H1 (cell line): ENCODE results near the gene URAD. TPM values are rescaled to one million over a fixed set of nuclear protein-coding genes. Genes with fewer than 3 reads are reported as not detected.

Source experiments
- CTCF ChIA-PET: fragments of 300-600 bp; sonication (Branson Sonifier 250); formaldehyde crosslinking; loops from one replicate; lab custom pipeline; 2021; ENCODE audit not compliant: partially characterized antibody; lab: Charles Lee
- POLR2A ChIA-PET: fragments of 300-600 bp; sonication (Branson Sonifier 250); formaldehyde crosslinking; loops from one replicate; lab custom pipeline; 2021; ENCODE audit warnings: inconsistent platforms; ENCODE audit not compliant: partially characterized antibody; lab: Charles Lee
- DNase-seq, 2 experiments: peaks; one replicate each; pipeline versions ENCODE4 v3.0.0 to v3.0.0-alpha.2; 2010 to 2022; ENCODE audit warnings: low spot score in 2 of 2, low read depth in 1 of 2, mixed read lengths in 1 of 2
- FAIRE-seq: peaks from 2 replicates; lab custom pipeline; 2011; peaks lifted over from hg19 to GRCh38; lab: Jason Lieb, UNC
- H2AFZ ChIP-seq: 2 replicates; pipeline ENCODE4 v1.8.1; 2012; ENCODE audit warnings: low read length, inconsistent platforms
- H2AK5ac ChIP-seq: 2 replicates; pipeline ENCODE4 v1.6.1; 2013; ENCODE audit warnings: low read depth, low read length
- H2BK120ac ChIP-seq: replicated peaks from 2 replicates; pipeline ENCODE3; 2013; ENCODE audit warnings: low read depth, low read length, inconsistent platforms
- H2BK12ac ChIP-seq: 2 replicates; pipeline ENCODE4 v1.6.1; 2013; ENCODE audit warnings: low read depth, low read length
- H2BK15ac ChIP-seq: 2 replicates; pipeline ENCODE4 v1.6.1; 2013; ENCODE audit warnings: low read length
- H2BK20ac ChIP-seq: 2 replicates; pipeline ENCODE4 v1.6.1; 2013; ENCODE audit warnings: low read length
- H2BK5ac ChIP-seq: 2 replicates; pipeline ENCODE4 v1.6.1; 2013; ENCODE audit warnings: low read depth, low read length
- H3K14ac ChIP-seq: 2 replicates; pipeline ENCODE4 v1.6.1; 2013; ENCODE audit warnings: inconsistent platforms; ENCODE audit not compliant: insufficient read length
- H3K18ac ChIP-seq: 2 replicates; pipeline ENCODE4 v1.6.1; 2013; ENCODE audit warnings: low read length; ENCODE audit errors: extremely low read depth
- H3K23ac ChIP-seq: 2 replicates; pipeline ENCODE4 v1.6.1; 2013; ENCODE audit warnings: inconsistent platforms; ENCODE audit not compliant: insufficient read length
- H3K23me2 ChIP-seq: 2 replicates; pipeline ENCODE4 v1.6.1; 2013; ENCODE audit warnings: low read depth, low read length
- H3K27ac ChIP-seq: 2 replicates; pipeline ENCODE4 v1.6.1; 2011; ENCODE audit warnings: low read depth, low read length, inconsistent platforms
- H3K27me3 ChIP-seq, 4 experiments: replicated peaks in 1 of 4; 1 replicate in 1 of 4; 2 replicates in 3 of 4; pipeline versions ENCODE4 v1.6.1 to v1.8.1; 2011 to 2013; ENCODE audit warnings: low read length in 3 of 4, mild to moderate bottlenecking in 3 of 4, inconsistent platforms in 2 of 4, mixed read lengths in 2 of 4, moderate library complexity in 1 of 4; ENCODE audit not compliant: control insufficient read depth in 3 of 4, insufficient read depth in 3 of 4; ENCODE audit errors: extremely low read depth in 1 of 4
- H3K36me3 ChIP-seq, 4 experiments: 2 replicates each; pipeline versions ENCODE4 v1.6.1 to v1.8.1; 2011 to 2013; ENCODE audit warnings: mild to moderate bottlenecking in 4 of 4, low read length in 3 of 4, moderate library complexity in 2 of 4, control low read depth in 1 of 4, inconsistent platforms in 1 of 4; ENCODE audit not compliant: insufficient read depth in 4 of 4, control insufficient read depth in 2 of 4
- H3K4ac ChIP-seq: replicated peaks from 2 replicates; pipeline ENCODE3; 2013; ENCODE audit warnings: low read length, low read depth, mixed read lengths, inconsistent platforms; ENCODE audit not compliant: insufficient read length
- H3K4me1 ChIP-seq, 4 experiments: replicated peaks in 1 of 4; 1 replicate in 1 of 4; 2 replicates in 3 of 4; pipeline versions ENCODE4 v1.6.1 to v1.8.1; 2011 to 2013; ENCODE audit warnings: low read length in 3 of 4, inconsistent platforms in 2 of 4, mixed read lengths in 1 of 4; ENCODE audit not compliant: insufficient read depth in 4 of 4, control insufficient read depth in 3 of 4
- H3K4me2 ChIP-seq, 2 experiments: 2 replicates each; pipeline versions ENCODE4 v1.6.1 to v1.8.1; 2011 to 2013; ENCODE audit warnings: low read depth in 2 of 2, low read length in 2 of 2, control low read depth in 1 of 2, inconsistent platforms in 1 of 2, mild to moderate bottlenecking in 1 of 2; ENCODE audit not compliant: insufficient read depth in 1 of 2
- H3K4me3 ChIP-seq, 4 experiments: fragments of 200-600, 300-600 bp in 1 of 4; sonication (generic), shearing (Covaris generic), sonication (Bioruptor Twin) in 1 of 4; 2 replicates each; pipeline versions ENCODE4 v1.5.1 to v1.8.1; 2011 to 2016; ENCODE audit warnings: low read length in 4 of 4, low read depth in 3 of 4, control low read depth in 2 of 4, inconsistent platforms in 2 of 4, mild to moderate bottlenecking in 2 of 4, mixed read lengths in 1 of 4, moderate library complexity in 1 of 4; ENCODE audit not compliant: insufficient read depth in 2 of 4; ENCODE audit errors: extremely low read depth in 1 of 4
- H3K56ac ChIP-seq: replicated peaks from 2 replicates; pipeline ENCODE3; 2013; ENCODE audit warnings: low read depth, mild to moderate bottlenecking, mixed read lengths, low read length, inconsistent platforms; ENCODE audit not compliant: insufficient read length
- H3K79me1 ChIP-seq: 2 replicates; pipeline ENCODE4 v1.6.1; 2013; ENCODE audit warnings: low read depth, low read length, control low read depth
- H3K79me2 ChIP-seq, 2 experiments: 2 replicates each; pipeline versions ENCODE4 v1.6.1 to v1.8.1; 2012 to 2013; ENCODE audit warnings: low read length in 2 of 2, mild to moderate bottlenecking in 2 of 2, inconsistent platforms in 1 of 2; ENCODE audit not compliant: insufficient read depth in 2 of 2, control insufficient read depth in 1 of 2
- H3K9ac ChIP-seq, 4 experiments: replicated peaks in 1 of 4; 1 replicate in 1 of 4; 2 replicates in 3 of 4; pipeline versions ENCODE4 v1.6.1 to v1.8.1; 2011 to 2013; ENCODE audit warnings: low read depth in 3 of 4, low read length in 3 of 4, control low read depth in 2 of 4, mild to moderate bottlenecking in 2 of 4, moderate library complexity in 2 of 4, inconsistent platforms in 1 of 4; ENCODE audit errors: extremely low read depth in 1 of 4
- H3K9me3 ChIP-seq, 2 experiments: 2 replicates each; pipeline versions ENCODE4 v1.6.1 to v1.8.1; 2012 to 2013; ENCODE audit warnings: mild to moderate bottlenecking in 2 of 2, moderate library complexity in 2 of 2, control low read depth in 1 of 2, inconsistent platforms in 1 of 2, low read depth in 1 of 2, low read length in 1 of 2, mixed read lengths in 1 of 2; ENCODE audit not compliant: insufficient read depth in 2 of 2
- H4K20me1 ChIP-seq, 2 experiments: replicated peaks in 1 of 2; 2 replicates each; pipeline versions ENCODE3 to v1.8.1; 2011 to 2013; ENCODE audit warnings: inconsistent platforms in 2 of 2, low read length in 2 of 2, mild to moderate bottlenecking in 1 of 2; ENCODE audit not compliant: insufficient read depth in 2 of 2, control insufficient read depth in 1 of 2
- H4K5ac ChIP-seq: 2 replicates; pipeline ENCODE4 v1.6.1; 2013; ENCODE audit warnings: low read length, low read depth, mixed read lengths, inconsistent platforms; ENCODE audit not compliant: insufficient read length
- H4K8ac ChIP-seq: 2 replicates; pipeline ENCODE4 v1.8.0; 2013; ENCODE audit warnings: mild to moderate bottlenecking, moderate library complexity, low read length, inconsistent platforms; ENCODE audit not compliant: insufficient read depth; ENCODE audit errors: extremely low read depth
- H4K91ac ChIP-seq: replicated peaks from 2 replicates; pipeline ENCODE3; 2013; ENCODE audit warnings: low read length, mixed read lengths, inconsistent platforms; ENCODE audit not compliant: insufficient read length
- CBX8 ChIP-seq: fragments of 300-800, 300-1000 bp; sonication (generic); IDR thresholded peaks from 2 replicates; pipeline ENCODE4 v1.7.1; 2016; ENCODE audit warnings: low read depth, low read length, borderline replicate concordance
- MAFK ChIP-seq: IDR thresholded peaks from 2 replicates; pipeline ENCODE4 v1.6.1; 2012; ENCODE audit warnings: low read depth, mild to moderate bottlenecking, improper control_type of control experiment, low read length
- polyA plus RNA-seq, 7 experiments: library from polyadenylated mRNA; depleted of rRNA in 3 of 7; stranded (reverse) in 5 of 7; unstranded in 2 of 7; fragments of >200 nt in 5 of 7; fragments of 200-250 nt in 2 of 7; gene quantifications; 1 replicate in 5 of 7; 2 replicates in 1 of 7; 4 replicates in 1 of 7; pipeline versions ENCODE4 v1.2.1 to v1.2.3, GENCODE V29; 2011 to 2013; ENCODE audit warnings: missing spikeins in 2 of 7, mixed read lengths in 2 of 7
- total RNA-seq: library from RNA; stranded (reverse); fragmentation: NEBNext Ultra II Directional; extraction: Animal tissue kit (Norgen Biotek cat#: 25700); gene quantifications from 2 replicates; pipeline ENCODE4 v1.2.1, GENCODE V29; 2021

URAD gene
- total and polyA plus RNA-seq, 2 of the 8 experiments (the other 6 are each of a cell fraction or from before 2014, with no cell fraction given): not detected

DNA sequence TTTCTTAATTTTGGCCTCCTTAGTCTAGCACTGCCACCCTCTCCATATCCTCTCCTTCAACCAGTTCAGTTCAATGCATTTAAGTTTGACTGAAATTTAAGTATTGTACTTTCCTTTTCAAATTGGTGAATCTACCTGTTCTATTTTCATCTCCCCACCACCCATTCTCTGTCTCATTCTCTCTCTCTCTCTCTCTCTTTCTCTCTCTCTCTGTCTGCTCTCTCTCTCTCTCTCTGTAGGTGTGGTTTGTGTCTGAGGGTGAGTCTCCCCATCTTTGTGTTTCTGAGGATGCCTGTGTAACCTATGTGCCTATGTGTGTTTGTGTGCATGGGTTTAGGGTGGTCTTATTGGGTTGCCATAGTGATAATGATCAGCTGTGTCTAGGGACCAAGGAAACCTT is 58.6 kb downstream of the URAD start:
- H2AK5ac ChIP-seq: no peak overlapping the region
- no peak overlapping the region for H3K4ac ChIP-seq
- TF ChIP-seq MAFK (no peak), CBX8 (0 out of 2 replicates have a peak, but pooled peaks have one; percentile 39)
- TF ChIP-seq, all 59 proteins: peak for 1
- FAIRE-seq (no peak), DNase-seq (no peak)
- no peak overlapping the region for H3K9ac ChIP-seq
- H3K56ac ChIP-seq: peak overlapping the region; percentile 33
- H3K4me2 ChIP-seq: no peak overlapping the region; a peak in 1 of 4 replicates
- H4K5ac ChIP-seq: no peak overlapping the region
- H3K27me3 ChIP-seq: peaks cover 71 to 91% (median 84%) of the 10 kb centered on the region in 4 experiments
- H4K8ac ChIP-seq: no peak overlapping the region
- H3K18ac ChIP-seq: no peak overlapping the region
- H2BK120ac ChIP-seq: no peak overlapping the region
- no peak overlapping the region for H3K27ac ChIP-seq
- H3K23ac ChIP-seq: no peak overlapping the region
- H4K20me1 ChIP-seq: peaks cover 19 to 36% of the 10 kb centered on the region in 2 experiments
- no peak overlapping the region for H2BK15ac ChIP-seq
- H4K91ac ChIP-seq: no peak overlapping the region
- no peaks in the 10 kb centered on the region for H3K23me2 ChIP-seq
- no peak overlapping the region for H3K14ac ChIP-seq
- H3K9me3 ChIP-seq: no peaks in the 10 kb centered on the region
- H2BK12ac ChIP-seq: no peak overlapping the region
- no peaks in the 10 kb centered on the region for H3K79me2 ChIP-seq
- CTCF ChIA-PET: interaction anchor here (0.6 to 3.0 kb wide), 8 partner anchors 24 to 570 kb away, joined by 3 to 13 read pairs (median 3); no protein-coding TSS in a partner anchor
- no peak overlapping the region for H3K4me3 ChIP-seq
- H3K79me1 ChIP-seq: no peaks in the 10 kb centered on the region
- POLR2A ChIA-PET: no interaction called here
- no peak overlapping the region for H2BK20ac ChIP-seq
- peaks cover 0 to 11% (median 8%) of the 10 kb centered on the region in 4 experiments; a peak in 4 of 7 replicates for H3K4me1 ChIP-seq
- H2AFZ ChIP-seq: no peak overlapping the region
- peaks cover 0 to 3% (median 0%) of the 10 kb centered on the region in 4 experiments; a peak in 1 of 8 replicates for H3K36me3 ChIP-seq
- H2BK5ac ChIP-seq: no peak overlapping the region
